NCI-H774 (cell line): Measurements from ENCODE around the gene SLC16A5.
A peak's percentile ranks its signal among the peaks of the same experiment; 100 is the strongest.
"Not testable (repeated sequence)": the region's sequence is repeated elsewhere in the genome, so short reads cannot be mapped to it uniquely, and the experiment has no call there.

Experiments
- DNase-seq: peaks from one replicate; lab custom pipeline; 2025; lab: John Stamatoyannopoulos, UW

The SLC16A5 gene

GRCh38 chr17:75133001-75133400 is 45.2 kb downstream of the SLC16A5 start:
- no peak for DNase-seq

GRCh38 chr17:75133607-75134347 is 46.0 kb downstream of the SLC16A5 start:
- not testable (repeated sequence) for DNase-seq

- no peak for DNase-seq
Measured at GRCh38 chr17:75135452-75135851, 47.7 kb downstream of the SLC16A5 start.

GRCh38 chr17:75135946-75136345 is 48.2 kb downstream of the SLC16A5 start:
- DNase-seq = no peak

GRCh38 chr17:75137762-75138161 is 50.0 kb downstream of the SLC16A5 start:
- not testable (repeated sequence) for DNase-seq

GRCh38 chr17:75138519-75138918 is 50.8 kb downstream of the SLC16A5 start:
- DNase-seq = no peak

GRCh38 chr17:75142236-75142971 is 54.6 kb downstream of the SLC16A5 start:
- no peak for DNase-seq

- DNase-seq = no peak
Measured at GRCh38 chr17:75144816-75145512, 57.2 kb downstream of the SLC16A5 start.

GRCh38 chr17:75146592-75146991 is 58.8 kb downstream of the SLC16A5 start:
- no peak for DNase-seq

GRCh38 chr17:75147878-75148546 is 60.3 kb downstream of the SLC16A5 start:
- DNase-seq = no peak

- no peak for DNase-seq
Measured at GRCh38 chr17:75151930-75152329, 64.2 kb downstream of the SLC16A5 start.

GRCh38 chr17:75152523-75152921 is 64.8 kb downstream of the SLC16A5 start:
- DNase-seq = no peak

- DNase-seq = peak; percentile 39
Measured at GRCh38 chr17:75152922-75153779, 65.4 kb downstream of the SLC16A5 start.

- no peak for DNase-seq
Measured at GRCh38 chr17:75153780-75154194, 66.0 kb downstream of the SLC16A5 start.

- peak; percentile 100 for DNase-seq
Measured at GRCh38 chr17:75154195-75155106, 66.7 kb downstream of the SLC16A5 start, which contains the start of gene JPT1. Gene JPT1 (minus strand): TSS chr17:75154512. CDS start chr17:75154397, 115 bp downstream.

- DNase-seq = no peak
Measured at GRCh38 chr17:75155191-75155601, 67.4 kb downstream of the SLC16A5 start.
